NCI-H1694 treated with DMSO at 0.1 percent for 48 hours (cell line): Measurements from ENCODE around the gene GRIFIN.
"Not testable (repeated sequence)": the region's sequence is repeated elsewhere in the genome, so short reads cannot be mapped to it uniquely, and the experiment has no call there.

Source experiments
- DNase-seq: peaks from one replicate; lab custom pipeline; 2025; lab: John Stamatoyannopoulos, UW

Gene GRIFIN

DNA sequence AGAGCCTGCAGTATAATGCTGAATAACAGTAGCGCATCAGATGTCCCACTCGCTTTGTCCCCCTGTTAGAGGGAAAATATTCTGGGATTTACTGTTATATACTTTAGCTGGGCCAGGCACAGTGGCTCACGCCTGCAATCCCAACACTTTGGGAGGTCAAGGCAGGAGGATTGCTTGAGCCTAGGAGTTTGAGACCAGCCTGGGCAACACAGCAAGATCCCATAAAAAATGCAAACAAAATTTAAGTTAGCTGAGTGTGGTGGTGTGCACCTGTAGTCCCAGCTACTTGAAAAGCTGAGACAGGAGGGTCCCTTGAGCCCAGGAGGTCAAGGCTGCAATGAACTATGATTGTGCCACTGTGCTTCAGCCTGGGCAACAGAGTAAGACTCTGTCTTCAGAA is 22.3 kb downstream of the GRIFIN start:
- not testable (repeated sequence) for DNase-seq

DNA sequence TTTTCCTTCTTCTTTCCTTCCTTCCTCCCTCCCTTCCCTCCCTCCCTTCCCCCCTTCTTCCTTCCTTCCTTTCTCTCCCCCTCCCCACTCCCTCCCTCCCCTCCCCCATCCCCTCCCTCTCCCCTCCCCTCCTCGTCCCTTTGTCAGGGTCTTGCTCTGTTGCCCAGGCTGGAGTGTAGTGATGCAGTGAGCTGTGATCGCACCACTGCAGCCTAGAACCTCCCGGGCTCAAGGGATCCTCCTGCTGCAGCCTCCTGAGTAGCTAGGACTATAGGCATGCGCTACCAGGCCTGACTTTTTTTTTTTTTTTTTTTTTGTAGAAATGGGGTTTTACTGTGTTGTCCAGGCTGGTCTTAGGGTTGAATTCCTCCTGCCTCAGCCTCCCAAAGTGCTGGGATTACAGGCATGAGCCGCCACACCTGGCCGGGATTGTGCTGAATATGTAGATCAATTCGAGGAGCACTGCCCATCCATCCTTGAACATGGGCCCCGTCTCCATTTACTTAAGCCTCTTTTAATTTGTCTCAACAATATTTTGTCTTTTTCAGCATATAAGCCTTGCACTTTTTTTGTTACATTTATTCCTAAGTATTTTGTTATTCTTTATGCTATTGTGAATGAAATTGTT is 23.4 kb downstream of the GRIFIN start:
- no peak for DNase-seq

DNA sequence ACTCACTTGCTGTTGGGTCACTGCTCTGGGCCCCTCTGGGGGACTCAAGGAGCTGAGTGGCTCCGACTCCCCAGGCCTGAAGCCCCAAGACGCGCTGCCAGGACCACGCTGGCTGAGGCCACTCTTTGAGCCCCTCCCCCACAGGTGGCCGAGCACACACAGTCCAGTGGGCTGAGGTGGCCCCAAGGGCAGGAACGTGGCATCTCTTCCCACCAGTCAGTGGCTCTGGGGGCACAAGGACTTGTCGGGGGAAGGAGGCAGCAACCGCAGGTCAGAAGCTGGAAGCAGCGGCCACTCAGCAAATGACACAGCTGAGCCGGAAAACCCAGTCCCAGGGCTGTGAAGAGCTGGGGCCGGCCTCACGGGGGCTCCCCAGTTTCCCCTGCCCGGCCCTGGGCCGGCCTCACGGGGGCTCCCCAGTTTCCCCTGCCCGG is 24.1 kb downstream of the GRIFIN start:
- DNase-seq: no peak

DNA sequence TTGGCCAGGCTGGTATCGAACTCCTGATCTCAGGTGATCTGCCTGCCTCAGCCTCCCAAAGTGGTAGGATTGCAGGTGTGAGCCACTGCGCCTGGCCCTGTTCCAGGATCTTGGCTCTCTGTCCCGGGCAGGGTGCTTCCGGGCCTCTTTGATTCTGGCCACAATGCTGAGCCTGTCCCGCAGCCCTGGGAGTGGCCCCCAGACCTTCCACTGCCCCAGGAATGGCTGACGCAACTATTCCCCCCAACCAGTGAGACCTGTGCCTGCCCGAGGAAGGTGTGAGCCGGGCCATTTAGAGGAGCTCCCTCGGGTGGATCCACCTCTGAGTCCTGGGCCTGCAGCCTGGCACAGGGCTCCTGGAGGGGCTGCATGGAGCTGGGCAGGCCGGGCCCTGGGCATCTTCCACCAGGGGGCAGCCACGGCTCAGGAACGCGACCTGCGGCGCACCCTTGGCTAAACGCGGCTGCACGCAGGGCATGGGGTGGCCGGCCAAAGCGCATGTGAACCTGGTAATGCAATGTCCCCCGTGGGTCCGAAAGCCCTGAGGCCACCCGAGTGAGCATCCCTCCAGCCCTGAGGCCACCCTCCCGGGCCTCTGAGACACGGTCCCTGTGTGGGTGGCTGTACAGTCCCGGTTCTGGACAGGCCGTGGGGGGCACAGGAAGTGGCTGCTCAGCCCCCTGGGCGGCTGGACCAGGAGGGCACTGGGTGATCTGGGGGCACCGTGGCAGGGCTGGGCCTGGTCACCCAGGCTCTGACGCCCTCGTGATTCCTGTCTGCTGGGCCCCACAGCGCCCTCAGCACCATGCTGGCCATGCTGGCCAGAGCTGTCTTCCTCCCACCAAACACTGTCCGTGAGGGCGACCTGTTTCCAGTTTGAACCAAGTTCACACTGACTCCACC is 24.8 kb downstream of the GRIFIN start:
- peak; percentile 6 for DNase-seq

DNA sequence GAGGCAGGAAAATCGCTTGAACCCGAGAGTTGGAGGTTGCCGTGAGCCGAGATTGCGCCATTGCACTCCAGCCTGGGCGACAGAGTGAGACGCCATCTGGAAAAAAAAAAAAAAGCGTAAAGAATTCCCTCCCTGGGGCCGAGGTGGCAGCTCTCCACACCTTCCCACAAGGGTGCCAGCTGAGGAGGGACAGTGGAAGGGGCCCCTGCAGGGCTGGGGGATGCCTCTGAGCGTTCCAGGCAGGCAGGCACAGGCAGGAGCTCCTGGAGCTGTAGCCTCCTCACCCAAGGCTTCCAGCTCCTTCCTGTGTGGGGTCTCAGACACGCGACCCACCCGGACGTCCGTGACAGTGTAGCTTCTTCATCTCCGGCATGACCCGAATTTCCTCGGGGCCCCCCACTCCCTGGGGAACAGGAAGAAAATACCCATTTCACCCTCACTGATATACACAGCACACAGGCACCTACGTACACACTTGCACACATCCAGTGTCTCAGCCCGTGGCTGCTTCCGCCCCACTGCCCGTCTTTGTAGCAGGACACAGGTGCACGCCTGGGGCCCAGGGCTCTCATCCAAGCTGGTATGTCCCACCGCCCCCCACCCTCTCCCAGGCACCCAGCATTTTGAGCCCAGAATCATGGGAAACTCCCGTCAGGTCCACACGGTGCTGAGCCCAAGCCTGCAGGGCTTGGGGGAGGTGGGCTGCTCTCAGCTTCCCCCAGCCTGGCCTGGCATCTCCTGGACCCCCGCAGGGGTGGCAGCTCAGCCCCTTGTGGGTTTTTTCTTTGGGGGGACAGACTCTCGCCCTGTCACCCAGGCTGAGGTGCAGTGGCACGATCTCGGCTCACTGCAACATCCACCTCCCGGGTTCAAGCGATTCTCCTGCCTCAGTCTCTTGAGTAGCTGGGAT is 25.7 kb downstream of the GRIFIN start:
- no peak for DNase-seq

DNA sequence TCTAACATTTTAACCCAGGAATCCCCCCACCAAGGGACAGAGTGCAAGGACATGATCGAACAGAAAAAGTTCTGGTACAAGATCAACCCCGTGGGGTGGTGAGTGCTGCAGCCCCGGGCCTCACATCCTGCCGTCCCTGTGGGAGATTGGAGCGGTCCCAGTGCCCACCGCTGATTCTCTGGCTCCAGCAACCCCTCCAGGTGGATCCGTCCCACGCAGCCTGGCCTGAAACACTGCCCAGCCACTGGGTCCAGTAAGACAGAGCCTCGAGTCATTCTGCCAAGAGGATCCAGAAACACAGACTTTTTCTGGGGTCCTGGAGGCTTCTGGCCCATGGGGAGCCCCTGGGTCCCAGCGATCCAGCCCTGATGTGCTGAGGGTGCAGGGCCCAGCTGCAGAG is 29.5 kb downstream of the GRIFIN start:
- DNase-seq: no peak

DNA sequence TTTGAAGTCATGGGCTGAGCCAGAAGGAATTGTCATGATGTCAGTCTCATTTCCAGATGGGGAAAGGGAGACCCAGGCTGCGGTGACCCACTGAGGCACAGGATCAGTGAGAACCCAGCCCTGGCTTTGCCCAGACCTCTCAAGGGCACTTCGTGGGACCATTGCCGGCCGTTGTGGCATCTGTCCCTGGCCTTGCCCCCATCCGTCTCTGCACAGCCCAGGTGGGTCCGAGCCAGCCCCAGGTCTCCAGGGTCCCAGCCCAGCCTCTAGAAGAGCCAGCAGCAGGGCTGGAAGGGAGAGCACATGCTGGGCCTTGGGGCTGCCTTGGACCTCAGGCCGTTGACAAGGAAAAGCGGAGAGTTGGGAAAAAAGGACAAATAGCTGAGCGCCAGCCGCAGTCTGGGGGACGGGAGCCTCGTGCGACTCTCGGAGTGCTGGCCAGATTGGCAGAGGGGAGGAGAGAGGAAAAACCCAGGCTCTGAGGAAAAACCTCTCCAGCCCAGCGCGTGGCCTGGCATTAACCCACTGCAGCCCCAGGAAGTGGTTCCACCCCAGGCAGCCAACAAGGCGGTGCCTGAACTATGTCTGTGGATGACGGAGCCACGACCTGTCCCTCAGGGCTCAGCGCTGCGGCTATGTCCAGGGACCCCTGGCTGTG is 30.2 kb downstream of the GRIFIN start:
- no peak for DNase-seq

DNA sequence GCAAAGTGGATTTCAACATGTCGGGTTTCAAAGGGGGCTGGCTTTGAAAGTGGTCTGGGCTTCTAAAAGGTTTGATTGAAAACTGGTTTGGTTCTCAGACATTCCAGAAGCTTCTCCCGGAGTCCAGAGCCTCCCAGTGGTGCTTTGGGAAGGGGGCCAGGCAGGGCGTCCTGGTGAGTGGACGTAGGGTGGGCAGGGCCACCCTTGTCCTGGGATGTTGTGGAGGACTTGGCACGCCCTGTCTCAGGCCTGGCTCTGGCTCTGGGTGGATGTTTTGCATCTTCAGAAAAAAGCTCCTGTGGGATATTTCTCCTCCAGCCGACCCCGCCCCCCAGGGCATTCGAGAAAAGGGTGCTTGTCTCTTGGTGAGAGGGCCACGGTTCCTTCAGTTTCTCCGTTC is 31.2 kb downstream of the GRIFIN start:
- DNase-seq: no peak

DNA sequence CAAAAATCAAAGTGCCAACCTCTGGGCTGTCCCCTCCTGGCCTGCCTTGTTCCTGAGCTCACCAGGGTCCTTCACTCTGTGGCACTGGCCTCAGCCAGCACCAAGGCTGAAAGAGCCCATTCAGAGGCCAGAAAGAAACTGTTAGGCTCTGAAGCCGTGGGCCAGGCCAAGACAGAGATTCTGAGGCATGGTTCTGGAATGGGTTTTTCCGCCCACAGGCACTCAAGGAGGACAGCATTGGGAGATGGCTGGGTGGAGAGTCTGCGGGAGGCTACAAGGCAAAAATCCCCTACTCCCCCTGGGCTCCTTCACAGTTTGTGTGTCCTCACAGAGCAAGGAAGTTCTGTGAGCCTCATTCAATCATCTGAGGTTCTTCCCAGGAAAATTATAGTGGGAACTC is 31.7 kb downstream of the GRIFIN start:
- DNase-seq: no peak

DNA sequence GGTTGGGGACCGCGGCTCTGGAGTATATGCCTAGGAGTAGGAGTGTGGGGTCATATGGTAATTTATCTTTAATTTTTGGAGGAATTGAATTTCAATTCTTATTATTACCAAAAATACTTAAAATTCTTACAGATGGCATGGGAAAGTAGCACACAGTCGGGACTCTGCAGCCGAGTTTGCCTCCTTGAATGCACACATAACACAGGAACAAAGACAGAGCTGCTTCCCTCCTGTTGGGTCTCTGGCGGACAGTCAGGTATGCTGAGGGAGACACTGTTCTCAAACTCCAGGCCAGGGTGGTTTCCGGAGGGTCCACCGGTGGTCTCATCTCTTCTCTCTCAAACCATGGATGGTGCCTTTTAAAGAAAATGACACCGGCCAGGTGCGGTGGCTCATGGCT is 32.7 kb downstream of the GRIFIN start:
- no peak for DNase-seq

DNA sequence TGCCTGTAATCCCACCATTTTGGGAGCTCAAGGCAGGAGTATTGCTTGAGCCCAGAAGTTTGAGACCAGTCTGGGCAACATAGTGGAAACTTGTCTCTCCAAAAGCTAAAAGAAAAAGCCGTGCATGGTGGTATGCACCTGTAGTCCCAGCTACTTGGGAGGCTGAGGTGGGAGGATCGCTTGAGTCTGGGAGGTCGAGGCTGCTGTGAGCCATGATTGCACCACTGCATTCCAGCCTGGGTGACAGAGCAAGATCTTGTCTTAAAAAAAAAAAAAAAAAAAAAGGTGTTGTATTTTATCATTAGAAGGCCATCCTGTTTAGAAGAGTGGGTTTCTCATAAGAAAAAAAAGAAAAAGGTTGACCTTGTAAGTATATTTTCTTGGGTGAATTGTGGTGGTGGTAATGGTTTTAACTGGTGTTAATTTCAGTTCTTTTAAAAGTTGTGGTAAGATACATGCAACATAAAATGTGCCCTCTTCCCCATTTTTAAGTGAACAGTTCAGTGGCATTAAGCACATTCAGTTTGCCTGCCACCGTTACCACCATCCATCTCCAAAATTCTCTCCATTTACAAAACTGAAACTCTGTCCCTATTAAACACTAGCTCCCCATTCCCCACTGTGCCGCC is 34.7 kb downstream of the GRIFIN start:
- DNase-seq: no peak

DNA sequence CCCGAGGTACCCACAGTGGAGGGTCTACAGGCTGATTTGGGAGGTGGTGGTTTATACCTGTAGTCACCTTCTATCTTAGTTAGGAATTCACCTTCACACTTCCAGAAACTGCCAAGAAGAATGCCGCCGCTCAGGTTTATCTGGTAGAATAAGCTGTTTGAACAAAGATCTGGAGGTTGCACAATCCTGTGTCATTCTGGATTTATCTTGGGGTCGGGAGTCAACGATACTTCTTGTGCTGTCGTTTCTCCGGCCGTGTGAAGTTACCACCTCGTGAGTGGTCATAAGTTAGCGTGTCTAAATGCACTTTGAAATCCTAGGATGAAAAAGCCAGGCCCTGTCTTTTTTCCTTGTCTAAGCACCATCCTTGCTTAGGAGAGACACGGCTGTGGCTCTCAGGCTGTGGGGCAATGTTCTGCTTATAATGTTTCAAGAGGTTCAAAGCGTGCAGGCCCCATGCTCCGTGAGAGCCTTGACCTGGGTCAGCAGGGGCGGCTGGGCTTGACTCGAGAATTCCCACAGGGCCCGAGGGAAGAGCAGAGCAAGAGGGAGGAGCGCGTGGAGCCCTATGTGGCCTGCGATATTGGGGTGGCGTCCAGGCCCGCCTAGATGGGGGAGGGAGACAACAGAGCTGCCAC is 35.5 kb downstream of the GRIFIN start:
- DNase-seq: no peak

DNA sequence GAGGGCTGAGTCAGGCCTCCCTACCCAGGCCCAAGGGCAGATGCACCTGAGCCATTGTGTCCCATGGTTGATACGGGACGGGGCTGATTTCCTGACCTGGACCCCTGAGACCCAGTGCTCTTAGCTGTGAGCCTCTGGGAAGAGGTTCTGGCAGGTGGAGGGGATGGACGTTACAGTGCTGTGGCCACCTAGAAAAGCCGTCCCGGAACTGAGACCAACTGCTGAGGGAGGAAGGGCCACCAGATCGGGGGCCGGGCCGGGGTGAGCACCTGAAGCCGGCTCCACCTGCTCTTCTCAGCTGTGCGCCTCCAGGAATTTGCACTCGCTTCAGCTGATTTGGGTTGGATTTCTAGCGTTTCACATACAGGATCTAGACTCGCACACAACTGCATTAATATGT is 37.4 kb downstream of the GRIFIN start:
- DNase-seq: no peak

DNA sequence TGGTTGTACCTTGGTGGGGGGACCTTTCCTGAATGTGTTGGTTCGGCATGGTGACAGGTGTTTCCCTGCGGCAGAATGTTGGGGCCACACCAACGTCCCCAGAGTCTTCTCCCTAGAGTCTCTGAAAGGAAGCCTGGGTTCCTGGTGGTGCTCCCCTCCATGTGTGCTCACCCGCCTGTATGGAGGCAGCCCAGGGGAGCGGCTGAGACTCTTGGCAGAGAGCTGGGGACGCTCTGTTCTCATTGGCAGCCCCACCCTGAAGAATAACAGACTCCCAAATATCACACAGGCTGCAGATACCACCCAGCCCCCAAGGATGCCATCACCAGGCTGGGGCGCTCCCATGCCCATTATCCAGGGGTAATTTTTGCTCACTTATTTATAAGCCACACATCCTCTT is 38.0 kb downstream of the GRIFIN start:
- no peak for DNase-seq

DNA sequence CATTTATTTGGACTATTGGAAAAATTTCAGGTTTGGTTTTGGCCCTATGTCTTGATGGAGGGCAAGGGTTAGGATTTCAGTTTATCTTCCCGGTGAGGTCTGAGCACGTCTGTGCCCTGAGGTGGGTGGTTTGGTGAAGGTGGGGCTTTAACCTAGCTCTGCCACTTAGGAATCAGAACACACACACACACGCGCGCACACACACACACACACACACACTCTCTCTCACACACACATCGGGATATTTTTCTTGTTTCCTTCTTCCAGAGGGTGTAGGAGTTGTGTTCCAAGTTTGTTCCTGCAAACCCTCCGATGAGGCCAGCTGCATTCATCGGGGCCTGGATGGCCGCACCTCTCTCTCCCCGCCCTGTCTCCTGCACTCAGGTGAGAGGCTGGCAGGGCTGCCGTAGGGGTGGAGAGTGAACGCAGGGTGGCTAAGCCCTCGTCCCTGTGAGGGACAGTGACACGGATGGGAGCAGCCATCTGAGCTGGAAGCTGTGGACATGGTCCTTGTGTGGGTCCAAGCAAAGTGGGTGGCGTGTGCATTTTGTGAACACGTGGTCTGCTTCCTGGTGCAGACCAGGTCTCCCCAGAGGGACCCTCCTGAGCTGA is 38.6 kb downstream of the GRIFIN start:
- no peak for DNase-seq

DNA sequence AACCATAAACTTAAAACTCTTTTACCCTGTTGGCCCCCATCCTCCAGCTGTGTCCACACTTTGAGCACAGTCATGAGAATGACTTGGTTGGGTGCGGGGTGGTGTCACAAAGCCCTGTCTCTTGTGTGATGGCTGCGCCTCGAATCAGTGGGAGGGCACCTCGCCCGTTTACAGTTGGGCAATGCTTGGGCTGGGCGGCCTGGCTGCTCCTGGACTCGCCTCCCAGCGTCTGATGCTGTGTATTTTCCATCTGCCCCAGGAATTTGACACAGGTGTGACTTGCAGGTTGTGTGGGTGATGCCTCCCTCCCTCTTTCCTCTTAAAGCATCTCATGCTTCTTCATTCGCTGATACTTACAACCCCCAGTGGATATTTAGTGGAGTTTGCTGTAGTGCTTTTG is 39.1 kb downstream of the GRIFIN start:
- DNase-seq: no peak

DNA sequence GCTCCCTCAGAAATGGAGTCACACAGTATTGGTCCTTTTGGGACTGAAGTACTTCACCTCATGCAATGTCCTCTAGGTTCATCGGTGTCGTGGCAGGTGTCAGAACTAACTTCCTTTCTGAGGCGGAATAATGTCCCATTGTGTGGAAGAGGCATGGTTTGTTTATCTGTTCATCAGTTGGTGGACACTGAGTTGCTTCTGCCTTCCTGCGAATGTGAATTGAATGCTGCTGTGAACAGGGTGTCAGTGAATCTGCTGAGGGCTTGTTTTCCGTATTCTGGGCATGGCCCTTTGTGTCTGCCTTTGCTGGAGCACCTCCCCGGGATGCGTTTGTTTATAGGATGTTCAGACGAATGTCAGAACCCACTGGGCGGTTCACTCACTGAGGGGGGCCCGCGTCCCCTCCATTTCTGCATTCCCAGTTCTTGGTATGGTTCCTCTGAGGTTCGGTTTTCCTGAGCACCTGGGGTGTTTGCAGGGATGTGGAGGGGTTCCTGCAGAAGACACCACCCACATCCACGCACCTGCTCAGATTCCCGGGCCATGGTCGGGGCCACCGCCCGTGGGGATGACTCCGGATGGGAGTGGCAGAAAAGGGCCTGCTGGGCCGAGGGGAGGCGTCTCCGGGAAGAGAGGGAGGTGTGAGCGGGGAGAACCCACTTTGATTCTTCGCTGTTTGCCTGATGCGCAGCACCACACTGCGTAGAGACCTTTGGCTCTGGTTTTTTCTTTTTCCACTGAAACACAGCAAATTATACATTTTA is 39.7 kb downstream of the GRIFIN start:
- no peak for DNase-seq

DNA sequence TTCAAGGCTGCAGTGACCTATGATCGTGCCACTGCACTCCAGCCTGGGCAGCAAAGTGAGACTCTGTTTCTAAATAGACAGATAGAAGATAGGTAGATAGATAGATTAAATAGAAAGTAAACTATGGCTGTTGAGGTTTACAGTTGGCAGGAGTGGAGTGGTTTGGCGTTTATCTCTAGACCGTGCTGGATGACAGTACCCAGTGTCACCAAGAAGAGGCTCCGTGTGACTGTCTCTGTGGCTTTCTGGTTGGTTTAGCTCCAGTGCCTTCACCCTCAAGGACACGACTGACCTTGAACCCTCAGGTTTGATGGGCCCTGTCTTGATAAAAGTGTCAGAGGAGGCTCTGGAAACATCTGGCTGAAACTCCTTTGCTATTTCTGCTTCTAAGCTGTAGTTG is 41.1 kb downstream of the GRIFIN start:
- DNase-seq: no peak

DNA sequence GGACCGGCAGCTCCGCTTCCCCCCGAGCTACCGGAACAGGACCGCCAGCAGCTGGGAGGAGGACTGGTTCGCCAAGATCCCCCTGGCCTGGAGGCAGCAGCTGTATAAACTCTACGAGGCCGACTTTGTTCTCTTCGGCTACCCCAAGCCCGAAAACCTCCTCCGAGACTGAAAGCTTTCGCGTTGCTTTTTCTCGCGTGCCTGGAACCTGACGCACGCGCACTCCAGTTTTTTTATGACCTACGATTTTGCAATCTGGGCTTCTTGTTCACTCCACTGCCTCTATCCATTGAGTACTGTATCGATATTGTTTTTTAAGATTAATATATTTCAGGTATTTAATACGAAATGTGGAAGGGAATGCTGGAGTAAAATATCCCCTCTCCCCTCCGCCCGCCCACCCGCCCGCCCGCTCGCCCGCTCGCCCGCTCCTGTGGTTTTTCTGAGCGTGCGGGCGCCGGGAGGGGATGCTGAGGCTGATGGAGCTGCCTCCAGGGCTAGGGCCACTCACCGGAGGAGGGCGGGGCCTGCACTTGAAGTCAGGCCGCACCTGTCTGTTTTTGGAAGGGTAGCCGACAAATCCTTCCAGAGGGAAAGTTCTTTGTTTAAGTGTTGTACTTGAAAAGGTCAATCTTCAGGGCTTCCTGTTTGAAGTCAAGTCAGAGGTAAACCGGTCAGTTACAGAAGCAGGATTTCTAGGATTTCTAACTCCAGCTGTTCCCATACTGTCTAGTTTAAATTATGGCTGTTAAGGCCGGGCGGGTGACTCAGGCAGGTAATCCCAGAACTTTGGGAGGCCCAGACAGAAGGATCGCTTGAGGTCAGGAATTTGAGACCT is 42.3 kb downstream of the GRIFIN start:
- no peak for DNase-seq
